Amniotic epithelial cell (primary cell): Measurements from ENCODE around the gene TUBGCP5.
A peak's percentile ranks its signal among the peaks of the same experiment; 100 is the strongest.
"Not testable (repeated sequence)": the region's sequence is repeated elsewhere in the genome, so short reads cannot be mapped to it uniquely, and the experiment has no call there.

Experiments
- DNase-seq: peaks from one replicate; pipeline ENCODE4 v3.0.0-alpha.2; 2010; ENCODE audit warnings: low read depth

TUBGCP5 gene

GRCh38 chr15:23039143-23039916 lies at the start of gene TUBGCP5:
Gene TUBGCP5, minus strand, starts transcription at chr15:23039569. Its CDS starts 26 bp downstream, at chr15:23039543.
- DNase-seq = peak; percentile 96

GRCh38 chr15:23083115-23083514 lies 43.7 kb upstream of the TUBGCP5 start:
- no peak for DNase-seq

- DNase-seq = not testable (repeated sequence)
Measured at GRCh38 chr15:23081996-23082737, 42.8 kb upstream of the TUBGCP5 start.

- DNase-seq = no peak
Measured at GRCh38 chr15:23081271-23081670, 41.9 kb upstream of the TUBGCP5 start.

GRCh38 chr15:23079766-23080165 lies 40.4 kb upstream of the TUBGCP5 start:
- no peak for DNase-seq

GRCh38 chr15:23075927-23076326 lies 36.6 kb upstream of the TUBGCP5 start:
- no peak for DNase-seq

GRCh38 chr15:23074684-23075083 lies 35.3 kb upstream of the TUBGCP5 start:
- DNase-seq = peak; percentile 49

- DNase-seq = no peak
Measured at GRCh38 chr15:23073890-23074646, 34.7 kb upstream of the TUBGCP5 start.

GRCh38 chr15:23072633-23073032 lies 33.3 kb upstream of the TUBGCP5 start:
- no peak for DNase-seq

- DNase-seq = no peak
Measured at GRCh38 chr15:23069496-23070166, 30.3 kb upstream of the TUBGCP5 start.

GRCh38 chr15:23067416-23067815 lies 28.0 kb upstream of the TUBGCP5 start:
- DNase-seq = no peak

GRCh38 chr15:23065836-23066235 lies 26.5 kb upstream of the TUBGCP5 start:
- no peak for DNase-seq

- no peak for DNase-seq
Measured at GRCh38 chr15:23064156-23064555, 24.8 kb upstream of the TUBGCP5 start.

GRCh38 chr15:23057707-23058106 lies 18.3 kb upstream of the TUBGCP5 start:
- no peak for DNase-seq

- no peak for DNase-seq
Measured at GRCh38 chr15:23055316-23055715, 15.9 kb upstream of the TUBGCP5 start.

GRCh38 chr15:23052522-23052921 lies 13.2 kb upstream of the TUBGCP5 start:
- no peak for DNase-seq

- no peak for DNase-seq
Measured at GRCh38 chr15:23050708-23051107, 11.3 kb upstream of the TUBGCP5 start.

GRCh38 chr15:23049984-23050628 lies 10.7 kb upstream of the TUBGCP5 start:
- no peak for DNase-seq

GRCh38 chr15:23048572-23049282 lies 9.4 kb upstream of the TUBGCP5 start:
- not testable (repeated sequence) for DNase-seq

- DNase-seq = not testable (repeated sequence)
Measured at GRCh38 chr15:23043987-23044386, 4.6 kb upstream of the TUBGCP5 start.

GRCh38 chr15:23043535-23043934 lies 4.2 kb upstream of the TUBGCP5 start:
- DNase-seq = not testable (repeated sequence)
